NCI-H748 treated with DMSO at 0.1 percent for 48 hours (cell line): ENCODE results near the gene SSTR3.

Experiments used
- DNase-seq: peaks from one replicate; lab custom pipeline; 2025; lab: John Stamatoyannopoulos, UW

Gene SSTR3

GRCh38 chr22:37229012-37229804 is 16.9 kb upstream of the SSTR3 start:
- DNase-seq, result no peak

- no peak for DNase-seq
Observed at GRCh38 chr22:37228106-37229011, 16.1 kb upstream of the SSTR3 start.

GRCh38 chr22:37226514-37226913 is 14.2 kb upstream of the SSTR3 start:
- no peak for DNase-seq

- no peak for DNase-seq
Observed at GRCh38 chr22:37226087-37226486, 13.8 kb upstream of the SSTR3 start.

- no peak for DNase-seq
Observed at GRCh38 chr22:37225481-37225880, 13.2 kb upstream of the SSTR3 start.

GRCh38 chr22:37224757-37225420 is 12.6 kb upstream of the SSTR3 start:
- no peak for DNase-seq

GRCh38 chr22:37223965-37224551 is 11.8 kb upstream of the SSTR3 start:
- no peak for DNase-seq

GRCh38 chr22:37222440-37222971 is 10.2 kb upstream of the SSTR3 start:
- no peak for DNase-seq

- no peak for DNase-seq
Observed at GRCh38 chr22:37221424-37222333, 9.4 kb upstream of the SSTR3 start.

GRCh38 chr22:37220543-37220981 is 8.3 kb upstream of the SSTR3 start:
- DNase-seq, result no peak

- no peak for DNase-seq
Observed at GRCh38 chr22:37219533-37219932, 7.3 kb upstream of the SSTR3 start.

- no peak for DNase-seq
Observed at GRCh38 chr22:37218771-37219411, 6.6 kb upstream of the SSTR3 start.

GRCh38 chr22:37218399-37218770 is 6.1 kb upstream of the SSTR3 start:
- DNase-seq, result no peak

GRCh38 chr22:37215890-37216289 is 3.6 kb upstream of the SSTR3 start:
- DNase-seq, result no peak

- no peak for DNase-seq
Observed at GRCh38 chr22:37214731-37215030, 2.4 kb upstream of the SSTR3 start.

- DNase-seq, result no peak
Observed at GRCh38 chr22:37213941-37214730, 1.9 kb upstream of the SSTR3 start.

GRCh38 chr22:37213218-37213855 is 1.1 kb upstream of the SSTR3 start:
- DNase-seq, result no peak

GRCh38 chr22:37211866-37212173 is 457 bp downstream of the SSTR3 start:
- DNase-seq, result no peak

- no peak for DNase-seq
Observed at GRCh38 chr22:37211075-37211865, 1.0 kb downstream of the SSTR3 start.
